ENCODE measurements around the gene ZBED3.

- TF ChIP-seq, protein P1, sequence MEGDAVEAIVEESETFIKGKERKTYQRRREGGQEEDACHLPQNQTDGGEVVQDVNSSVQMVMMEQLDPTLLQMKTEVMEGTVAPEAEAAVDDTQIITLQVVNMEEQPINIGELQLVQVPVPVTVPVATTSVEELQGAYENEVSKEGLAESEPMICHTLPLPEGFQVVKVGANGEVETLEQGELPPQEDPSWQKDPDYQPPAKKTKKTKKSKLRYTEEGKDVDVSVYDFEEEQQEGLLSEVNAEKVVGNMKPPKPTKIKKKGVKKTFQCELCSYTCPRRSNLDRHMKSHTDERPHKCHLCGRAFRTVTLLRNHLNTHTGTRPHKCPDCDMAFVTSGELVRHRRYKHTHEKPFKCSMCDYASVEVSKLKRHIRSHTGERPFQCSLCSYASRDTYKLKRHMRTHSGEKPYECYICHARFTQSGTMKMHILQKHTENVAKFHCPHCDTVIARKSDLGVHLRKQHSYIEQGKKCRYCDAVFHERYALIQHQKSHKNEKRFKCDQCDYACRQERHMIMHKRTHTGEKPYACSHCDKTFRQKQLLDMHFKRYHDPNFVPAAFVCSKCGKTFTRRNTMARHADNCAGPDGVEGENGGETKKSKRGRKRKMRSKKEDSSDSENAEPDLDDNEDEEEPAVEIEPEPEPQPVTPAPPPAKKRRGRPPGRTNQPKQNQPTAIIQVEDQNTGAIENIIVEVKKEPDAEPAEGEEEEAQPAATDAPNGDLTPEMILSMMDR (IDR thresholded peaks at IDR 0.05): no peak
- no peak for TF ChIP-seq POLR2AphosphoS5 (IDR thresholded peaks at IDR 0.05)
- TF ChIP-seq EP300 (IDR thresholded peaks at IDR 0.05): no peak
Measured at GRCh38 chr5:77123057-77123456, 36.0 kb upstream of the ZBED3 start.

Data from stomach (tissue), 4 donors.